Ovary (tissue), 9 donors: Measurements from ENCODE around the gene SIGLEC11. TPM values are rescaled to one million over a fixed set of nuclear protein-coding genes. Genes with fewer than 3 reads are reported as not detected.

ENCODE experiments used
- DNase-seq, 5 donors: peaks; one replicate each; pipeline ENCODE4 v3.0.0-alpha.2; 2019 to 2020
- H3K27ac ChIP-seq, 2 donors: fragments of 200-600 bp; one replicate each; pipeline versions ENCODE4 v1.5.1 to v1.8.0; 2019 to 2022
- H3K27me3 ChIP-seq: fragments of 200-600 bp; one replicate; pipeline ENCODE4 v1.8.0; 2022
- H3K36me3 ChIP-seq: fragments of 200-600 bp; sonication (generic); one replicate; pipeline ENCODE4 v1.5.1; 2019
- H3K4me1 ChIP-seq: one replicate; pipeline ENCODE4 v1.8.1; 2013; ENCODE audit warnings: mild to moderate bottlenecking, moderate library complexity; ENCODE audit not compliant: insufficient read depth
- H3K4me3 ChIP-seq: fragments of 200-600 bp; sonication (generic); one replicate; pipeline ENCODE4 v1.5.1; 2017
- H3K9me3 ChIP-seq, 2 donors: fragments of 200-600 bp in 1 of 2; sonication (generic) in 1 of 2; one replicate each; pipeline versions ENCODE4 v1.5.1 to v1.8.1; 2013 to 2019; ENCODE audit warnings: mild to moderate bottlenecking in 1 of 2, moderate library complexity in 1 of 2
- CTCF ChIP-seq, 3 donors: fragments of 450-650 bp in 2 of 3; fragments of 200-600 bp in 1 of 3; IDR thresholded peaks; one replicate each; pipeline versions ENCODE4 v1.5.1 to v1.8.0; 2016 to 2022; ENCODE audit warnings: antibody characterized with exemption in 3 of 3, mild to moderate bottlenecking in 1 of 3
- EP300 ChIP-seq: sonication (generic); formaldehyde crosslinking; IDR thresholded peaks from one replicate; pipeline ENCODE4 v1.6.1; 2017; ENCODE audit warnings: antibody characterized with exemption
- POLR2A ChIP-seq: fragments of 450-650 bp; IDR thresholded peaks from one replicate; pipeline ENCODE4 v1.6.1; 2017; ENCODE audit warnings: antibody characterized with exemption, mild to moderate bottlenecking, moderate library complexity
- WGBS, 3 donors: extraction: QIAGEN DNeasy Blood & Tissue Kit in 1 of 3; methylation state at CpG; one replicate each; pipeline versions ENCODE4 v1.1.5 to v1.1.7; 2013 to 2017; 5-methylcytosine and 5-hydroxymethylcytosine counted together
- intact Hi-C, 4 donors: fragments of 100-400 bp; cut with DNase I; formaldehyde crosslinking; loops; one replicate each; pipeline versions ENCODE4 v1.11.0 to v1.15.1; 2022 to 2023
- polyA plus RNA-seq, 2 donors: library from polyadenylated mRNA; stranded (reverse); fragments of 200-250 nt in 1 of 2; fragments of 350-450 nt in 1 of 2; fragmentation: Illumina TruSeq in 1 of 2; extraction: RNeasy Lipid Tissue Mini Kit (QIAGEN cat#74804) in 1 of 2; gene quantifications; one replicate each; pipeline ENCODE4 v1.2.3, GENCODE V29; 2013 to 2014
- total RNA-seq, 7 donors: library from RNA; depleted of rRNA in 2 of 7; stranded (reverse); fragments of >200 nt in 2 of 7; fragmentation: NEBNext Ultra II Directional in 3 of 7; extraction: Animal tissue kit (Norgen Biotek cat#: 25700) in 3 of 7; gene quantifications; one replicate each; pipeline versions ENCODE4 v1.1.0 to v1.2.4, GENCODE V29; 2016 to 2023
- donor health status: DM: no; HTN: no; CAD: no; lungs with moderate emphysema.
- donor health status: DM: no; HTN: no; CAD: no.
- donor health status: Bipolar disorder and iron deficiency.
- donor health status: DM: yes; HTN: yes; CAD: no.
- donor health status: DM: no; HTN: no; CAD: no.
- donor health status: DM: yes; HTN: yes; CAD: no.

Gene SIGLEC11
- total and polyA plus RNA-seq, 9 donors: 43.3 to 117 (median 77.6) TPM

- TF ChIP-seq EP300: no peak
- TF ChIP-seq CTCF (IDR thresholded peaks at IDR 0.05): no peak
- TF ChIP-seq POLR2A: no peak
- H3K27ac ChIP-seq: no peak overlapping the region
- no peak overlapping the region for H3K4me3 ChIP-seq
- no peak for DNase-seq
- no peaks in the 10 kb centered on the region for H3K36me3 ChIP-seq
- peaks cover 10% of the 10 kb centered on the region for H3K4me1 ChIP-seq
- no peaks in the 10 kb centered on the region for H3K9me3 ChIP-seq
- no peaks in the 10 kb centered on the region for H3K27me3 ChIP-seq
- intact Hi-C loops: no loop called here
- 78 to 89% (median 78%) methylated on average over 7 of the region's 7 CpGs for WGBS, 3 donors
These were observed 29.5 kb downstream of the SIGLEC11 start for GRCh38 chr19:49931293-49932040.

- Histone ChIP-seq H3K4me1 (peaks cover 10% of the 10 kb centered on the region), H3K4me3 (no peak overlapping the region), H3K36me3 (no peaks in the 10 kb centered on the region), H3K27me3 (no peaks in the 10 kb centered on the region), H3K9me3 (no peaks in the 10 kb centered on the region), H3K27ac (peak overlapping the region in 1 of 2 donors; percentile 82)
- peak; percentile 68 to 79 (median 74) for DNase-seq
- TF ChIP-seq EP300 (no peak), POLR2A (no peak), CTCF (IDR thresholded peaks at IDR 0.05) (no peak)
- intact Hi-C loops: no loop called here
- 34 to 43% (median 37%) methylated on average over 14 to 15 of the region's 15 CpGs for WGBS, 3 donors
These were observed 30.4 kb downstream of the SIGLEC11 start for GRCh38 chr19:49930483-49931011.

GRCh38 chr19:49929611-49930482 is 31.1 kb downstream of the SIGLEC11 start:
- peak; percentile 93 to 97 (median 96) for DNase-seq
- Histone ChIP-seq H3K9me3 (no peaks in the 10 kb centered on the region), H3K4me3 (peak overlapping the region; percentile 94), H3K27me3 (no peaks in the 10 kb centered on the region), H3K36me3 (no peaks in the 10 kb centered on the region), H3K4me1 (peaks cover 10% of the 10 kb centered on the region), H3K27ac (peak overlapping the region; percentile 82)
- TF ChIP-seq POLR2A: no peak
- TF ChIP-seq EP300: no peak
- peak in 1 of 3 donors; percentile 47 for TF ChIP-seq CTCF (IDR thresholded peaks at IDR 0.05)
- WGBS, 3 donors: 0 to 1% (median 1%) methylated on average over 42 to 43 of the region's 43 CpGs
- intact Hi-C loops: loop anchor here in 1 of 4 donors (2.0 kb wide), 1 partner anchor 51 kb away; no protein-coding TSS in a partner anchor

- no peaks in the 10 kb centered on the region for H3K36me3 ChIP-seq
- peak; percentile 89 to 95 (median 94) for DNase-seq
- H3K9me3 ChIP-seq: no peaks in the 10 kb centered on the region
- H3K4me3 ChIP-seq: peak within 1 kb of the TSS; percentile 94
- peaks cover 10% of the 10 kb centered on the region for H3K4me1 ChIP-seq
- no peaks in the 10 kb centered on the region for H3K27me3 ChIP-seq
- no peak for TF ChIP-seq POLR2A
- TF ChIP-seq CTCF (IDR thresholded peaks at IDR 0.05): no peak
- no peak for TF ChIP-seq EP300
- 0 to 1% (median 1%) methylated on average over 31 to 48 of the region's 48 CpGs for WGBS, 3 donors
- H3K27ac ChIP-seq: peak within 1 kb of the TSS; percentile 82
- intact Hi-C loops: loop anchor here in 1 of 4 donors (2.0 kb wide), 1 partner anchor 50 kb away; no protein-coding TSS in a partner anchor
These were observed 31.8 kb downstream of the SIGLEC11 start, which contains the start of the genes ATF5 and NUP62 for GRCh38 chr19:49929121-49929610. TSS of gene ATF5 (plus strand) at chr19:49929205. CDS start at chr19:49930851, 1,646 bp downstream. TSS of gene NUP62 (minus strand) at chr19:49929504. CDS start at chr19:49909807, 19,697 bp downstream.
